Measurements from ENCODE around the gene ORC5.
A peak's percentile ranks its signal among the peaks of the same experiment; 100 is the strongest.
"Not testable (repeated sequence)": the region's sequence is repeated elsewhere in the genome, so short reads cannot be mapped to it uniquely, and the experiment has no call there.

The ORC5 gene

GRCh38 chr7:104185346-104185745 is 22.5 kb downstream of the ORC5 start:
- no peak for DNase-seq

- peak; percentile 74 for DNase-seq
Observed at GRCh38 chr7:104179178-104179577, 28.6 kb downstream of the ORC5 start.

GRCh38 chr7:104177565-104178083 is 30.2 kb downstream of the ORC5 start:
- not testable (repeated sequence) for DNase-seq

GRCh38 chr7:104176332-104176731 is 31.5 kb downstream of the ORC5 start:
- no peak for DNase-seq

GRCh38 chr7:104175361-104175984 is 32.3 kb downstream of the ORC5 start:
- DNase-seq = peak; percentile 85

- DNase-seq = peak; percentile 96
Observed at GRCh38 chr7:104174798-104175197, 33.0 kb downstream of the ORC5 start.

- DNase-seq = no peak
Observed at GRCh38 chr7:104162081-104162480, 45.7 kb downstream of the ORC5 start.

- no peak for DNase-seq
Observed at GRCh38 chr7:104161244-104161643, 46.6 kb downstream of the ORC5 start.

GRCh38 chr7:104160375-104160774 is 47.4 kb downstream of the ORC5 start:
- DNase-seq = peak; percentile 83

- peak; percentile 86 for DNase-seq
Observed at GRCh38 chr7:104156842-104157277, 51.0 kb downstream of the ORC5 start.

GRCh38 chr7:104153287-104153686 is 54.5 kb downstream of the ORC5 start:
- DNase-seq = no peak

GRCh38 chr7:104152468-104152867 is 55.3 kb downstream of the ORC5 start:
- DNase-seq = no peak

- no peak for DNase-seq
Observed at GRCh38 chr7:104150470-104150869, 57.3 kb downstream of the ORC5 start.

GRCh38 chr7:104149822-104150221 is 58.0 kb downstream of the ORC5 start:
- no peak for DNase-seq

GRCh38 chr7:104142147-104142546 is 65.7 kb downstream of the ORC5 start:
- DNase-seq = no peak

- no peak for DNase-seq
Observed at GRCh38 chr7:104137971-104138370, 69.8 kb downstream of the ORC5 start.

GRCh38 chr7:104137511-104137910 is 70.3 kb downstream of the ORC5 start:
- no peak for DNase-seq

- no peak for DNase-seq
Observed at GRCh38 chr7:104136981-104137380, 70.8 kb downstream of the ORC5 start.

- DNase-seq = no peak
Observed at GRCh38 chr7:104136561-104136960, 71.3 kb downstream of the ORC5 start.

- DNase-seq = no peak
Observed at GRCh38 chr7:104135760-104136558, 71.9 kb downstream of the ORC5 start.

- no peak for DNase-seq
Observed at GRCh38 chr7:104133238-104133637, 74.6 kb downstream of the ORC5 start.

- DNase-seq = no peak
Observed at GRCh38 chr7:104130726-104131125, 77.1 kb downstream of the ORC5 start.

GRCh38 chr7:104127204-104127603 is 80.6 kb downstream of the ORC5 start:
- no peak for DNase-seq

GRCh38 chr7:104126411-104126841 is 81.4 kb downstream of the ORC5 start:
- no peak for DNase-seq

Measured in OCI-M1 (cell line).